Subcutaneous adipose tissue (tissue), 4 donors: ENCODE data around the gene ZHX3. TPM values are rescaled to one million over a fixed set of nuclear protein-coding genes. Genes with fewer than 3 reads are reported as not detected.

ENCODE experiments used
- total RNA-seq, 4 donors: library from RNA; depleted of rRNA; stranded (reverse); fragments of >200 nt; gene quantifications; one replicate each; pipeline ENCODE4 v1.1.0, GENCODE V29; 2016
- TF ChIP-seq, protein P1 (sequence below): fragments of 450-650 bp; IDR thresholded peaks from one replicate; pipeline ENCODE4 v1.5.1; 2016; ENCODE audit warnings: low read depth, mild to moderate bottlenecking, control low read depth, antibody characterized with exemption, moderate library complexity

The ZHX3 gene
- total RNA-seq, 4 donors from 2014 or later = 31.0 to 50.9 (median 37.9) TPM

GRCh38 chr20:41155261-41155660 is 162.3 kb downstream of the ZHX3 start:
- TF ChIP-seq, protein P1, sequence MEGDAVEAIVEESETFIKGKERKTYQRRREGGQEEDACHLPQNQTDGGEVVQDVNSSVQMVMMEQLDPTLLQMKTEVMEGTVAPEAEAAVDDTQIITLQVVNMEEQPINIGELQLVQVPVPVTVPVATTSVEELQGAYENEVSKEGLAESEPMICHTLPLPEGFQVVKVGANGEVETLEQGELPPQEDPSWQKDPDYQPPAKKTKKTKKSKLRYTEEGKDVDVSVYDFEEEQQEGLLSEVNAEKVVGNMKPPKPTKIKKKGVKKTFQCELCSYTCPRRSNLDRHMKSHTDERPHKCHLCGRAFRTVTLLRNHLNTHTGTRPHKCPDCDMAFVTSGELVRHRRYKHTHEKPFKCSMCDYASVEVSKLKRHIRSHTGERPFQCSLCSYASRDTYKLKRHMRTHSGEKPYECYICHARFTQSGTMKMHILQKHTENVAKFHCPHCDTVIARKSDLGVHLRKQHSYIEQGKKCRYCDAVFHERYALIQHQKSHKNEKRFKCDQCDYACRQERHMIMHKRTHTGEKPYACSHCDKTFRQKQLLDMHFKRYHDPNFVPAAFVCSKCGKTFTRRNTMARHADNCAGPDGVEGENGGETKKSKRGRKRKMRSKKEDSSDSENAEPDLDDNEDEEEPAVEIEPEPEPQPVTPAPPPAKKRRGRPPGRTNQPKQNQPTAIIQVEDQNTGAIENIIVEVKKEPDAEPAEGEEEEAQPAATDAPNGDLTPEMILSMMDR = no peak

DNA sequence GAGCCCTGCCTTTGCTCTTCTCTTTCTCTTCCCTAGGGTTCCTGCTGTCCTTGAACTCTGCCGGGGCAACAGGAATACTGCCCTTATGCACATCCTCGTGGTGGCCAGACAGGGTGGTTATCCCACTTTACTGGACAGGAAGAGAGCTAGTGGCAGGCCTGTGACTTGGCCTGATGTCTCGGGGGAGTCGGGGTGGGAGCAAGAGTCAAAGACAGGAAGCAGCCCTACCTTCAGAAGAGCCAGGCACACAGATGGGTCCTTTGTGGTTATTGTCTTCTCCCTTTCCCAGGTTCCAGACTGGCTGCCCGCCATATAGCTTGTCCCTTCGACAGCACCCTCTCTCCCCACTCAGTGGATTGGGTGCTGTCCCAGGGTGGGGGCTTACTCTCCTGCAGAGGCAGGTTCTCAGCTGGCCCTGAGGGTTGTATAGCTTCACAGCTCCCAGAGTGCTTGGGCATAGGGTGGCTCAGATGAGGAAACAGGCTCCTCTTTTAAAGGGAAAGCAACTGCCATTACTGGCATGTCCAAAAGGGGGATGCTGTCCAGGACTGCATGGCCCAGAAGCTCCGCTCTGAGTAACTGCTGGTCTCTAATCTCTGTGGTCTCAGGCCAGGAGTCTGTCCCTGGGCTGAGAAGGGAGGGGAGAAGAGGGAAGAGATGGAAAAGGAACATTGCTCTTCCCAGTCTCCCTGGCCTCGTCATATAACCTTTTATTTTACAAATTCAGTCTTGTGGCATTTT is 162.9 kb downstream of the ZHX3 start:
- TF ChIP-seq, protein P1 = no peak

GRCh38 chr20:41152108-41152757 is 165.3 kb downstream of the ZHX3 start:
- TF ChIP-seq, protein P1 = no peak

DNA sequence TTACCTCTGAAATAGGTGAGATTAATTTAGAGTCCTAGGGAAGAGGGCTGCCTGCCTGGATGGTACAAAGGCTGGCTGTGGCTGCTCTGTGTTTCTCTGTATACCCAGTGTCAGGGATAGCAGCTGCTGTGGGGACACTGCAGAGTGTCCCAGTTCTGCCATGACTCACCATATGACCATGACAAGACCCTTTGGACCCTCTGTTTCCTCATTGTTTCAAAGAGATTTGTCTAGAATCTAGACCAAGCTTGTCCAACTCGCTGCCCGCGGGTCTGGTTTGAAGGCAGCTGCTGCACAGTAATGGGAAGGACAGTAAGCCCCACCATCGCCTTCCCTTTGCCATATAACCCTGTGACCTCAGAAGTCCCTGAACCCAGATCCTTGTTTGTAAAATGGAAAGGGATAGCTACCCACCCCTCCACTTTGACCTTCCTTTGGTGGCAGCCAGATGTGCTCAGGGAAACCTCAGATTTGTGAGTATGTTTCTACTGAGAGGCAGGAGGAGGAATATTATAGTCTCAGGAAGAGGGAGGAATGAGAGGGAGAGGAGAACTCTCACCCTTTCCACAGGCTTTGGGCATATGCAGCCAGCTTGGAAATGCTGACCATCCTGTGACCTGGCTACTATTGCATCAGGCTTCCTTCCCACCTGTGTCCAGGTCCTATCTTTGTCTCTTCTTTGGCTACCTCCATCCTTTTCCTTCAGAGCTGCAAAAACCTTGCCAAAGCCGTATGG is 166.2 kb downstream of the ZHX3 start:
- TF ChIP-seq, protein P1 = no peak

DNA sequence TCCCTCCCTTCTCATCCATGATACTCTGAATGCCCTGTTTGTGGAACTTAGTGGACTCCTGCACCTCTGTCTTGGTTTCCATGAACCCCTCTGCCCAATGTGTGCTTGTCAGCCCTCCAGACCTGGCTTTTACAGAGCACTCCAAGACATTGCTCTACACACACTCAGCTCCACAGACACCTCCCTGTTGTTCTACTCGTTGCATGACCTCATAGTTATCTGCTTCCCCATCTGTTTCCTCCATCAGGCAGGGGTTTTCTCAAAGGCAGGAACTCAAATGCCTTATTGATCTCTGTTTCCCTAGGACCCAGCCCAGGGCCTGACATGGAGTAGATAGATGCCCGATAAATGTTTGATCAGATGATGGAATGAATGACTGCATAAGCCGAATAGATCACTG is 166.9 kb downstream of the ZHX3 start:
- TF ChIP-seq, protein P1 = no peak

DNA sequence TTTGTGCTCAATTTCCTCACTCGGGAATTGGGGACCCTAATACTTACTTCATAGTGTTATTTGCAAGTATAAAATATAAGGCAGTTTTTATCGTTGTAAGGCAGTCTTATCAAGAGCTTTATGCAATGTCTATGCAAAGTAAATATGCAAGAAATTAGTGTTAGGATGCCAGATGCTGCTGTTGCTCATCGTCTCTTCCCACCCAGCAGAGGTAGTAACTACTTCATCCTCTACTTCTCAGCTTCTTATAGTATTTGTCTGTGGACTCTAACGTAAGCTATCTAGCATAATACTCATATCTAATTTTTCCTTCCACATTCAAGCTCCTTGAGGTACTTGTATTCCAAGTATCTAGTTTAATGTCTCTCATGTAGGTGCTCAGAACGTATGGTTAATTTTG is 168.6 kb downstream of the ZHX3 start:
- TF ChIP-seq, protein P1 = no peak

DNA sequence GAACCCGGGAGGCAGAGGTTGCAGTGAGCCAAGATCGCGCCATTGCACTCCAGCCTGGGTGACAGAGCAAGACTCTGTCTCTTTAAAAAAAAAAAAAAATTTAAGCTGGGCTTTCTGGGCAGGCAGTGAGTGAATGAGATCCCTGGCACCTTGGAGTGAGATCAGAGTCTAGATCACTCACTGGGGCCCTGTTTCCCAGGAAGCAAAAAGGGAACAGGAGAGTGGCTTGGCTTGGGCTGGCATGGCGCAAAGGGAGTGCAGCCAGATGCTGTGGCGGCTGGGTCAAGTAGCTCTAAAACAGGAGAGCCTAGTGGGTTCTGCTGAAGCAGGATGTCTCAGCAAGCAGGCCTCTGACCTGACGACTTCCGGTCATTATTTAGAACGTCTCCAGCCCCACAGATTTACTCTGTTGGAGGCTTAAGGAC is 169.8 kb downstream of the ZHX3 start:
- TF ChIP-seq, protein P1 = no peak
